GM12872 (cell line): Measurements from ENCODE around the gene FBXO46.

Source experiments
- CTCF ChIP-seq: IDR thresholded peaks from 3 replicates; pipeline ENCODE4 v1.5.1; 2011; ENCODE audit warnings: low read depth, mild to moderate bottlenecking, low read length, moderate library complexity; ENCODE audit not compliant: insufficient read depth

The FBXO46 gene

DNA sequence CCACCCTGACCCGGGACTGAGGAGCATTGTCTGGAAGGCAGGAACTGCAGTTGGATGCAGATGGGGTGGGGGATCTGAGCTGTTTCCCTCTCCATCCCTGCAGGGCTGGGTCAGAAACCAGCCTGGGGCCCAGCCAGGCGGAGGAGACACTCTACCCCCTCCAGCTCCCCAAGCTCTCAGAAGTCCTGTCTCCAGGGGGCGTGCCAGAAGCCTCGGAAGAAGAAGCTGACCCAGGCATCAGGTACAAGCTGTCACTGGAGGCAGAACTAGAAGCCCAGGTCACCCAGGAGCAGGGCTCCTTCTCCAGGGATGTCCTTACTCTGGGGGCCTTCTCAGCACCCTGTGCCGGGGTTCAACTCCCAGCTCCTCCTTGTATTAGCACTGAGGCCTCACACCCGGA, 22.9 kb upstream of the FBXO46 start:
- no peak for TF ChIP-seq CTCF

DNA sequence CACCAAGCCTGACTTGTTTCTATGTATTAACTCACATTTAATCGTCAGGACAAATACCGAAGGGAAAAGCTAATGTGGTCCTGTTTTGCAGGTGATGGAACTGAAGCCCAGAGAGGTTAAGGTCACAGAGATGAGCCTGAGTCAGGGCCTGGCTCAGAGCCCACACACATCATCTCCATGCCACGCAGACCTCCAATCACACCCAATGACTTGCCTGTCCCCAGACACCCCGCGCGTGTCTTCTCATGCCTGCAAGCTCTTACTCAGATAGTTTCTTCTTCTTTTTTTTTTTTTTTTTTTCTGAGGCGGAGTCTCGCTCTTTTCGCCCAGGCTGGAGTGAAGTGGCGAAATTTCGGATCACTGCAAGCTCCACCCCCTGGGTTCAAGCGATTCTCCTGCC, 21.9 kb upstream of the FBXO46 start:
- TF ChIP-seq CTCF = no peak

DNA sequence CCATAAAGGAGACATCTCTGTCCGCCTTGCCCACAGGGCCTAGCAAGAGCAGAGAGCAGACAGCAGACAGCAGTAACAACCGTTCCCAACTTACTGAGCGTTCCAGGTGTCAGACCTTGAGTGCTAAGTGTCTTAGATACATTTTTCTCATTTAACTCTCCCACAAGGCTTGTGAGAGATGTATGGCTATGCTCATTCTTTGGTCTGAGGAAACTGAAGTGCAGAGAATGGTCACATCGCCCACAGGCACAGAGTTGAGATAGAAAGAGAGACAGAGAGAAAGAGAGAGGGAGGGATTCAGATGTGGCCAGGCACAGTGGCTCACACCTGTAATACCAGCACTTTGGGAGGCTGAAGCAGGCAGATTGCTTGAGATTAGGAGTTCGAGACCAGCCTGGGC, 16.8 kb upstream of the FBXO46 start:
- no peak for TF ChIP-seq CTCF

DNA sequence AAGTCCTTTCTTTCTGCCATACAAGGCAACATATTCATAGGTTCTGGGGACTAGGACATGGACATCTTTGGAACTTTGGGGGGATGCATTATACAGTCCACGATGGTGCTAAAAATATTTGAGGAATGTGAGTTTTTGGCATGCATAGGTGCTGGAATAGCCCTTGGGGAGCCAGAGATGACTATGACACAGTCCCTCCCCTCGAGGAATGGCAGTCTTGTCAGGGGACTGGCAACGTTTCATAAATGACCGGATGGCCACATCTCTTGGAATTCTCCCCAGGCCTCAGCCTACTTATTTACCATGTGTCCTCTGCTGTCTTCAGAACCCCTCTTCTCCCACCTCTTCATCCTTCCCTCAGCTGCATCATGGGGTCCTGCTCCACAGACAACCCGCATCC, 16.2 kb upstream of the FBXO46 start:
- no peak for TF ChIP-seq CTCF

GRCh38 chr19:45745606-45746005, 14.9 kb upstream of the FBXO46 start:
- TF ChIP-seq CTCF = no peak

DNA sequence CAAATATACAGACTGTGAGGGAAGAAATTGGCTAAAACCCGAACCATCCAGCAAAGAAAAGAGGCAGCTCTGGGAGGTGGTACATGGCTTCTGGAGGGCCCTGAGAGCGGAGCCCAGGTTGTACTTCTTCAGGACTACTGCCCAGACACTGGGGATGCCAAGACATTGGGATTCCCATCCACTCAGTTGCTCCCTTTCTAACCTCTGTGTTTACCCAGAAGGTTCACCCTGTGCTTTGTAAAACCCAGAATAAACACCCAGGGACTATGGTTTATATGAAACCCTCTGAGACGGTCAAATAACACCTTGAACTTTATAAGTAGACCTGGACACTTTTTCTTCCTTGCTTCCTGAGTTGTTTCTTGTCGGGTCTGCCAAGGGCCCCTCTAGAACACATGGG, 12.3 kb upstream of the FBXO46 start:
- TF ChIP-seq CTCF = no peak

GRCh38 chr19:45739498-45740439, 9.1 kb upstream of the FBXO46 start:
- no peak for TF ChIP-seq CTCF
